CD8-positive, alpha-beta memory T cell (primary cell): ENCODE measurements around the gene DRGX. TPM values are rescaled to one million over a fixed set of nuclear protein-coding genes. Genes with fewer than 3 reads are reported as not detected.

ENCODE experiments used
- CTCF ChIA-PET: fragments of 350-600 bp; sonication (Branson Sonifier 250); formaldehyde crosslinking; loops from one replicate; lab custom pipeline; 2021; ENCODE audit warnings: antibody characterized with exemption; lab: Charles Lee
- POLR2A ChIA-PET: fragments of 350-600 bp; sonication (Branson Sonifier 250); formaldehyde crosslinking; loops from one replicate; lab custom pipeline; 2021; ENCODE audit warnings: antibody characterized with exemption; lab: Charles Lee
- DNase-seq, 5 donors: peaks; one replicate each; pipeline versions ENCODE4 v3.0.0 to v3.0.0-alpha.2; 2020 to 2022; ENCODE audit warnings: mixed read lengths in 1 of 5
- H3K27ac ChIP-seq: one replicate; pipeline ENCODE4 v1.7.0; 2013; ENCODE audit warnings: low read depth, mild to moderate bottlenecking, low read length, moderate library complexity
- H3K27me3 ChIP-seq: 2 replicates; pipeline ENCODE4 v1.7.0; 2013; ENCODE audit warnings: low read length, mild to moderate bottlenecking; ENCODE audit not compliant: insufficient read depth, poor library complexity, severe bottlenecking
- H3K36me3 ChIP-seq: 2 replicates; pipeline ENCODE4 v1.7.0; 2013; ENCODE audit warnings: mild to moderate bottlenecking, low read length, moderate library complexity; ENCODE audit not compliant: insufficient read depth
- H3K4me1 ChIP-seq: 2 replicates; pipeline ENCODE4 v1.7.0; 2013; ENCODE audit warnings: mild to moderate bottlenecking, low read length, moderate library complexity; ENCODE audit not compliant: insufficient read depth
- H3K4me3 ChIP-seq: 2 replicates; pipeline ENCODE4 v1.7.0; 2013; ENCODE audit warnings: mild to moderate bottlenecking, low read length
- H3K9me3 ChIP-seq: 2 replicates; pipeline ENCODE4 v1.7.0; 2013; ENCODE audit warnings: mild to moderate bottlenecking, low read length
- H3K27ac Mint-ChIP-seq, 8 donors: one replicate each; pipeline ENCODE4 v1.8.0; 2020 to 2021; ENCODE audit warnings: mixed read lengths in 8 of 8, mild to moderate bottlenecking in 6 of 8, inconsistent platforms in 3 of 8, moderate library complexity in 3 of 8
- H3K27me3 Mint-ChIP-seq, 2 donors: one replicate each; pipeline ENCODE4 v1.8.0; 2020 to 2021; ENCODE audit warnings: mixed read lengths in 2 of 2, mild to moderate bottlenecking in 1 of 2, moderate library complexity in 1 of 2
- H3K36me3 Mint-ChIP-seq, 3 donors: one replicate each; pipeline ENCODE4 v1.8.0; 2020 to 2021; ENCODE audit warnings: mixed read lengths in 3 of 3, inconsistent platforms in 1 of 3, mild to moderate bottlenecking in 1 of 3
- H3K4me1 Mint-ChIP-seq, 3 donors: one replicate each; pipeline ENCODE4 v1.8.0; 2020 to 2021; ENCODE audit warnings: mixed read lengths in 3 of 3, inconsistent platforms in 1 of 3, mild to moderate bottlenecking in 1 of 3
- H3K4me3 Mint-ChIP-seq, 7 donors: one replicate each; pipeline ENCODE4 v1.8.0; 2020 to 2021; ENCODE audit warnings: mixed read lengths in 7 of 7, mild to moderate bottlenecking in 6 of 7, moderate library complexity in 4 of 7, inconsistent platforms in 2 of 7
- H3K9me3 Mint-ChIP-seq, 5 donors: one replicate each; pipeline ENCODE4 v1.8.0; 2020 to 2022; ENCODE audit warnings: mixed read lengths in 5 of 5, mild to moderate bottlenecking in 3 of 5, moderate library complexity in 2 of 5, inconsistent platforms in 1 of 5
- polyA plus RNA-seq: library from polyadenylated mRNA; unstranded; fragments of 300-500 nt; fragmentation: Illumina TruSeq; gene quantifications from one replicate; pipeline ENCODE4 v1.2.3, GENCODE V29; 2021
- total RNA-seq, 2 experiments: library from RNA; stranded (reverse); gene quantifications; one replicate each; pipeline ENCODE4 v1.2.3, GENCODE V29; 2021

Gene DRGX
- total and polyA plus RNA-seq, 3 experiments from 2014 or later, result not detected

GRCh38 chr10:49384268-49384953 is 11.5 kb downstream of the DRGX start:
- H3K27me3 ChIP-seq, result no peaks in the 10 kb centered on the region
- no peaks in the 10 kb centered on the region for H3K4me1 ChIP-seq
- Mint-ChIP-seq H3K27ac (no peak overlapping the region), H3K9me3 (no peaks in the 10 kb centered on the region), H3K27me3 (peaks cover 3 to 38% of the 10 kb centered on the region in 2 donors), H3K36me3 (no peaks in the 10 kb centered on the region), H3K4me3 (no peak overlapping the region), H3K4me1 (no peaks in the 10 kb centered on the region)
- CTCF ChIA-PET, result no interaction called here
- POLR2A ChIA-PET, result no interaction called here
- H3K27ac ChIP-seq, result no peak overlapping the region
- no peaks in the 10 kb centered on the region for H3K36me3 ChIP-seq
- H3K4me3 ChIP-seq, result no peak overlapping the region
- no peaks in the 10 kb centered on the region for H3K9me3 ChIP-seq
- DNase-seq, result no peak

GRCh38 chr10:49383853-49384252 is 12.0 kb downstream of the DRGX start:
- Mint-ChIP-seq H3K36me3 (no peaks in the 10 kb centered on the region), H3K4me1 (no peaks in the 10 kb centered on the region)
- POLR2A ChIA-PET, result no interaction called here

GRCh38 chr10:49382826-49383225 is 13.1 kb downstream of the DRGX start:
- Mint-ChIP-seq H3K27ac (no peak overlapping the region), H3K9me3 (no peaks in the 10 kb centered on the region), H3K4me1 (no peaks in the 10 kb centered on the region), H3K27me3 (peaks cover 0 to 25% of the 10 kb centered on the region in 2 donors), H3K36me3 (no peaks in the 10 kb centered on the region), H3K4me3 (no peak overlapping the region)
- Histone ChIP-seq H3K9me3 (no peaks in the 10 kb centered on the region), H3K4me3 (no peak overlapping the region), H3K4me1 (no peaks in the 10 kb centered on the region), H3K36me3 (no peaks in the 10 kb centered on the region), H3K27me3 (no peaks in the 10 kb centered on the region), H3K27ac (no peak overlapping the region)
- ChIA-PET POLR2A (no interaction called here), CTCF (no interaction called here)
- DNase-seq, result no peak

More at GRCh38 chr10:49383853-49384252, 12.0 kb downstream of the DRGX start:
- Histone ChIP-seq H3K27me3 (no peaks in the 10 kb centered on the region), H3K4me1 (no peaks in the 10 kb centered on the region), H3K36me3 (no peaks in the 10 kb centered on the region), H3K27ac (no peak overlapping the region), H3K9me3 (no peaks in the 10 kb centered on the region), H3K4me3 (no peak overlapping the region)
- CTCF ChIA-PET, result no interaction called here
- H3K27ac Mint-ChIP-seq, result no peak overlapping the region
- peaks cover 3 to 33% of the 10 kb centered on the region in 2 donors for H3K27me3 Mint-ChIP-seq
- DNase-seq, result no peak
- no peaks in the 10 kb centered on the region for H3K9me3 Mint-ChIP-seq
- no peak overlapping the region for H3K4me3 Mint-ChIP-seq

GRCh38 chr10:49382226-49382625 is 13.7 kb downstream of the DRGX start:
- Histone ChIP-seq H3K4me1 (no peaks in the 10 kb centered on the region), H3K27me3 (no peaks in the 10 kb centered on the region), H3K36me3 (no peaks in the 10 kb centered on the region), H3K4me3 (no peak overlapping the region), H3K27ac (no peak overlapping the region), H3K9me3 (no peaks in the 10 kb centered on the region)
- Mint-ChIP-seq H3K4me1 (no peaks in the 10 kb centered on the region), H3K9me3 (no peaks in the 10 kb centered on the region), H3K27me3 (peaks cover 0 to 25% of the 10 kb centered on the region in 2 donors), H3K4me3 (no peak overlapping the region), H3K36me3 (no peaks in the 10 kb centered on the region), H3K27ac (no peak overlapping the region)
- no peak for DNase-seq
- ChIA-PET POLR2A (no interaction called here), CTCF (no interaction called here)

GRCh38 chr10:49381111-49381900 is 14.6 kb downstream of the DRGX start:
- Mint-ChIP-seq H3K9me3 (no peaks in the 10 kb centered on the region), H3K27ac (no peak overlapping the region), H3K4me1 (no peaks in the 10 kb centered on the region), H3K4me3 (no peak overlapping the region), H3K36me3 (no peaks in the 10 kb centered on the region), H3K27me3 (peaks cover 6 to 24% of the 10 kb centered on the region in 2 donors)
- ChIA-PET POLR2A (no interaction called here), CTCF (interaction anchor here (1.7 kb wide), 1 partner anchor 10 kb away, joined by 3 read pairs; no protein-coding TSS in a partner anchor)
- Histone ChIP-seq H3K27me3 (no peaks in the 10 kb centered on the region), H3K4me3 (no peak overlapping the region), H3K36me3 (no peaks in the 10 kb centered on the region), H3K27ac (no peak overlapping the region), H3K9me3 (no peaks in the 10 kb centered on the region), H3K4me1 (no peaks in the 10 kb centered on the region)
- no peak for DNase-seq

GRCh38 chr10:49379596-49380410 is 16.1 kb downstream of the DRGX start:
- H3K4me3 Mint-ChIP-seq, result no peak overlapping the region
- Histone ChIP-seq H3K36me3 (no peaks in the 10 kb centered on the region), H3K27me3 (no peaks in the 10 kb centered on the region), H3K27ac (no peak overlapping the region), H3K9me3 (no peaks in the 10 kb centered on the region), H3K4me3 (no peak overlapping the region), H3K4me1 (no peaks in the 10 kb centered on the region)
- H3K27me3 Mint-ChIP-seq, result peaks cover 6 to 25% of the 10 kb centered on the region in 2 donors
- no peak overlapping the region for H3K27ac Mint-ChIP-seq
- H3K9me3 Mint-ChIP-seq, result no peaks in the 10 kb centered on the region
- DNase-seq, result no peak
- H3K36me3 Mint-ChIP-seq, result no peaks in the 10 kb centered on the region
- CTCF ChIA-PET, result interaction anchor here (1.7 kb wide), 1 partner anchor 12 kb away, joined by 3 read pairs; no protein-coding TSS in a partner anchor
- no peaks in the 10 kb centered on the region for H3K4me1 Mint-ChIP-seq
- POLR2A ChIA-PET, result no interaction called here

GRCh38 chr10:49377256-49377655 is 18.6 kb downstream of the DRGX start:
- Histone ChIP-seq H3K9me3 (no peaks in the 10 kb centered on the region), H3K4me3 (no peak overlapping the region), H3K4me1 (no peaks in the 10 kb centered on the region), H3K27ac (no peak overlapping the region), H3K36me3 (no peaks in the 10 kb centered on the region), H3K27me3 (no peaks in the 10 kb centered on the region)
- Mint-ChIP-seq H3K36me3 (no peaks in the 10 kb centered on the region), H3K4me3 (no peak overlapping the region), H3K27me3 (peaks cover 7 to 18% of the 10 kb centered on the region in 2 donors), H3K4me1 (no peaks in the 10 kb centered on the region), H3K27ac (no peak overlapping the region), H3K9me3 (no peaks in the 10 kb centered on the region)
- ChIA-PET CTCF (no interaction called here), POLR2A (no interaction called here)
- DNase-seq, result no peak

GRCh38 chr10:49375611-49376010 is 20.3 kb downstream of the DRGX start:
- ChIA-PET CTCF (no interaction called here), POLR2A (no interaction called here)
- Mint-ChIP-seq H3K4me3 (no peak overlapping the region), H3K27me3 (peaks cover 7 to 24% of the 10 kb centered on the region in 2 donors), H3K36me3 (no peaks in the 10 kb centered on the region), H3K4me1 (no peaks in the 10 kb centered on the region), H3K9me3 (no peaks in the 10 kb centered on the region), H3K27ac (no peak overlapping the region)
- Histone ChIP-seq H3K36me3 (no peaks in the 10 kb centered on the region), H3K27me3 (no peaks in the 10 kb centered on the region), H3K4me1 (no peaks in the 10 kb centered on the region), H3K9me3 (no peaks in the 10 kb centered on the region), H3K27ac (no peak overlapping the region), H3K4me3 (no peak overlapping the region)
- no peak for DNase-seq
